Mucosa of descending colon (tissue), 3 donors: Measurements from ENCODE around the gene HMOX2. TPM values are rescaled to one million over a fixed set of nuclear protein-coding genes. Genes with fewer than 3 reads are reported as not detected.
A peak's percentile ranks its signal among the peaks of the same experiment; 100 is the strongest.

ENCODE experiments used
- ATAC-seq: fragments of 200-7000 bp; cut with Tn5 transposase; one replicate; pipeline ENCODE4 v1.9.1; 2020; ENCODE audit warnings: mild to moderate bottlenecking, moderate library complexity
- DNase-seq, 3 donors: peaks; one replicate each; pipeline ENCODE4 v3.0.0-alpha.2; 2020
- H3K36me3 ChIP-seq: fragments of 200-600 bp; one replicate; pipeline ENCODE4 v1.8.0; 2021; ENCODE audit warnings: low read depth, mild to moderate bottlenecking
- H3K4me1 ChIP-seq: fragments of 200-600 bp; one replicate; pipeline ENCODE4 v1.8.0; 2021; ENCODE audit warnings: low read depth, mild to moderate bottlenecking
- H3K4me3 ChIP-seq: fragments of 200-600 bp; one replicate; pipeline ENCODE4 v1.8.0; 2021; ENCODE audit warnings: mild to moderate bottlenecking
- H3K9me3 ChIP-seq: fragments of 200-600 bp; one replicate; pipeline ENCODE4 v1.8.0; 2021; ENCODE audit warnings: mild to moderate bottlenecking
- intact Hi-C, 2 donors: fragments of 100-400 bp; cut with DNase I in 1 of 2; cut with micrococcal nuclease in 1 of 2; formaldehyde crosslinking; loops; one replicate each; pipeline versions ENCODE4 v1.11.0 to v1.11.1; 2022; cut with DNase I, micrococcal nuclease
- total RNA-seq, 3 donors: library from RNA; stranded (reverse); fragmentation: NEBNext Ultra II Directional in 2 of 3; extraction: Animal tissue kit (Norgen Biotek cat#: 25700) in 2 of 3; gene quantifications; one replicate each; pipeline versions ENCODE4 v1.2.1 to v1.2.4, GENCODE V29; 2021 to 2023
- TF ChIP-seq, protein P1 (sequence below): fragments of 200-600 bp; IDR thresholded peaks from one replicate; pipeline ENCODE4 v1.8.0; 2022; ENCODE audit warnings: antibody characterized with exemption, mild to moderate bottlenecking
- donor health status: DM: no; HTN: no; CAD: no; lungs with moderate emphysema.
- donor health status: DM: no; HTN: no; CAD: no.
- donor health status: DM: no; HTN: yes; CAD: no.

The HMOX2 gene
- total RNA-seq, 3 donors from 2014 or later, result 36.0 to 52.7 (median 49.3) TPM

DNA sequence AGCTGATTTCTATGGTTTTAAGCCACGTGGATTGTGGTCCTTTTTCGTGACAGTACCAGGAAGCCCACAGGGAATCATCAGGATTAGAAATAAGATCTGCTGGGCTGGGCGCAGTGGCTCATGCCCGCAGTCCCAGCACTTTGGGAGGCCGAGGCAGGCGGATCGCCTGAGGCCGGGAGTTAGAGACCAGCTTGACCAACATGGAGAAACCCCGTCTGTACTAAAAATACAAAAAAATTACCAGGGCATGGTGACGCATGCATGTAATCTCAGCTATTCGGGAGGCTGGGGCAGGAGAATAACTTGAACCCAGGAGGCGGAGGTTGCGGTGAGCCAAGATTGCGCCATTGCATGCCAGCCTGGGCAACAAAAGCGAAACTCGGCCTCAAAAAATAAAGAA is 8.3 kb upstream of the HMOX2 start:
- TF ChIP-seq, protein P1, sequence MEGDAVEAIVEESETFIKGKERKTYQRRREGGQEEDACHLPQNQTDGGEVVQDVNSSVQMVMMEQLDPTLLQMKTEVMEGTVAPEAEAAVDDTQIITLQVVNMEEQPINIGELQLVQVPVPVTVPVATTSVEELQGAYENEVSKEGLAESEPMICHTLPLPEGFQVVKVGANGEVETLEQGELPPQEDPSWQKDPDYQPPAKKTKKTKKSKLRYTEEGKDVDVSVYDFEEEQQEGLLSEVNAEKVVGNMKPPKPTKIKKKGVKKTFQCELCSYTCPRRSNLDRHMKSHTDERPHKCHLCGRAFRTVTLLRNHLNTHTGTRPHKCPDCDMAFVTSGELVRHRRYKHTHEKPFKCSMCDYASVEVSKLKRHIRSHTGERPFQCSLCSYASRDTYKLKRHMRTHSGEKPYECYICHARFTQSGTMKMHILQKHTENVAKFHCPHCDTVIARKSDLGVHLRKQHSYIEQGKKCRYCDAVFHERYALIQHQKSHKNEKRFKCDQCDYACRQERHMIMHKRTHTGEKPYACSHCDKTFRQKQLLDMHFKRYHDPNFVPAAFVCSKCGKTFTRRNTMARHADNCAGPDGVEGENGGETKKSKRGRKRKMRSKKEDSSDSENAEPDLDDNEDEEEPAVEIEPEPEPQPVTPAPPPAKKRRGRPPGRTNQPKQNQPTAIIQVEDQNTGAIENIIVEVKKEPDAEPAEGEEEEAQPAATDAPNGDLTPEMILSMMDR, result no peak
- no peak for ATAC-seq
- intact Hi-C loops, result no loop called here
- no peak for DNase-seq
- no peaks in the 10 kb centered on the region for H3K9me3 ChIP-seq
- H3K4me1 ChIP-seq, result no peaks in the 10 kb centered on the region
- no peak overlapping the region for H3K4me3 ChIP-seq
- no peaks in the 10 kb centered on the region for H3K36me3 ChIP-seq

DNA sequence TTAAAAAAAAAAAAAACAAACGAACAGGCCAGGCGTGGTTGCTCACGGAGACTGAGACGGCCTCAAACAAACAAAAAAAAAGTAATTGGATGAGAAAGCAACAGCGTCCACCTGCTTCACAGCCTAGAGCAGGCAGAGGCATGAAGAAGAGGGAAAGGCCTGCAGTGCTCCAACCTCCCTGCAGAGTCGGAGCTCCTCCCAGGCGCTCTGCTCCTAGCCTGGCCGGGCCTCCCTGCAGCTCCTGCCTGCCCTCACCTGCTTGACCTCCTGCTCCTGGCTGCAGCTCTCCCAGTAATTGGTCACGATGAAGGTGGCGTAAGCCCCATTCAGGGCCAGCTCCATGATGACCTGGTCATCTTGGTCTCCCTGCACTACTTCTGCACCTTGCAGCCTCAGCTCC is 7.2 kb upstream of the HMOX2 start:
- no peak for ATAC-seq
- H3K36me3 ChIP-seq, result no peaks in the 10 kb centered on the region
- H3K4me3 ChIP-seq, result no peak overlapping the region
- peaks cover 5% of the 10 kb centered on the region for H3K4me1 ChIP-seq
- no peaks in the 10 kb centered on the region for H3K9me3 ChIP-seq
- no peak for DNase-seq
- TF ChIP-seq, protein P1, result no peak
- intact Hi-C loops, result no loop called here

DNA sequence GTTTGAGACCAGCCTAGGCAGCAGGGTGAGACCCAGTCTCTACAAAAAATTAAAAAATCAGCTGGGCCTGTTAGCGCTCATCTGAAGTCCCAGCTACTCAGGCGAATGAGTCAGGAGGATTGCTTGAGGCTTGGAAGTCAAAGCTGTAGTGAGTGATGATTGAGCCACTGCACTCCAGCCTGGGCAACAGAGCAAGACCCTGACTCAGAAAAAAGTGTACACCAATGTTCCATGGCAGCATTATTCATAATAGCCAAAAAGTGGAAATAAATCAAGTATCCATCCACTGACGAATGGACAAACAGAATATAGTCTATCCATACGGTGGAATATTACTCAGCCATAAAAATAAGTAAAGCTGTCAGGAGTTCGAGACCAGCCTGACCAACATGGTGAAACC is 4.3 kb upstream of the HMOX2 start:
- intact Hi-C loops, result no loop called here
- TF ChIP-seq, protein P1, result no peak
- H3K4me1 ChIP-seq, result peaks cover 6% of the 10 kb centered on the region
- H3K36me3 ChIP-seq, result no peaks in the 10 kb centered on the region
- H3K4me3 ChIP-seq, result no peak overlapping the region
- no peak for ATAC-seq
- no peak for DNase-seq
- no peaks in the 10 kb centered on the region for H3K9me3 ChIP-seq

DNA sequence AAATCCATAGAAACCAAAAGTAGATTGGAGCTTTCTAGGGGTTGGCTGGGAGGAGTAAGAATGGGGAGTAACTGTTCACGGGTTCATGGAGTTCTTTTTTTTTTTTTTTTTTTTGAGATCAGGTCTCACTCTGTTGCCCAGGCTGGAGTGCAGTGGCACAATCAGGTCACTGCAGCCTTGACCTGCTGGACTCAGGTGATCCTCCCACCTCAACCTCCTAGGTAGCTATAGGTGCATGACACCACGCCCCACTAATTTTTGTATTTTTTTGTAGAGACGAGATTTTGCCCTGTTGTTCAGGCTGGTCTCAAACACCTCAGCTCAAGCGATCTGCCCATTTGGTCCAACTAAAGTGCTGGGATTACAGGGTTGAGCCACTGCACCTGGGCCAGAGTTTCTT is 3.3 kb upstream of the HMOX2 start:
- no peak for ATAC-seq
- H3K4me1 ChIP-seq, result peaks cover 13% of the 10 kb centered on the region
- H3K36me3 ChIP-seq, result no peaks in the 10 kb centered on the region
- no peak overlapping the region for H3K4me3 ChIP-seq
- no peak for DNase-seq
- intact Hi-C loops, result no loop called here
- TF ChIP-seq, protein P1, result no peak
- no peaks in the 10 kb centered on the region for H3K9me3 ChIP-seq

DNA sequence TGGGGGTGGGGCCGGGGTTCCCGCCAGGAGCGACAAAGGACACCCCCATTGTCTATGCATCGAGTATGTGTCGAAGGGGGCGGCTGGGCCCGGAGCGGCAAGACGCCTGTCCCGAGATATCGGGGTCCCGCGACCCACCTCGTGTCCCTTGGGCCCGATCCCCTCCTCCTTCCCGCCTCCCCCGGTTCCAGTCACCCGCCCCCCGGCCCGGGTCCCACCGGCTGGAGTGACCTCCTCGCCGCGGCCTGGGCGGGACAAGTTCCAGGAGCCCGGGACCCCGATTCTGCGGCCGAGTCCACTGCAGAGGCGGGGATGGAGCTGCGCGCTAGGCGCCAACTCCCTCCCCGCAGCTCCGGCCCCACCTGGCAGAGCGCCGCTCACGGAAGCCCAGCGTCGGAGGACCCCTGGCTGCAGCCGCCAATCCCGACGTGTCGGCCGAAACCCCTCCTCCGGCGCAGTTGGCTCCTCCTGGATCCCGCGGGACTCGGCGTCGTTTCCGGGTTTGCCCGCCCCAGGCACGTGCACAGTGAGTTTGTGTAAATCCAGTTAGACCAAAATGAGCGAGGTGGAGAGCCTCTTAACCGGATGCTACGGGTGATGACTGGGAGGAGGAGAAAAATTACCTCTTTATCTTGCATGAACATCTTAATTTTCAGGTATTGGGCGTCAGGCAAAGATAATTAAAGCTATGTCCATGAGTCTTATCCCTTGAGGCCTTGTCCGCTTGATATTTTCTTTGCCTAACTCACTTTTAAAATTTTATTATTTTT is 1.8 kb upstream of the HMOX2 start, which contains the start of gene NMRAL1:
NMRAL1 (minus strand) TSS at position 434 of the 770 bp plus-strand sequence. CDS start 493 bp downstream, outside the sequence.
- TF ChIP-seq, protein P1, result no peak
- H3K36me3 ChIP-seq, result no peaks in the 10 kb centered on the region
- intact Hi-C loops, result no loop called here
- peak within 1 kb of the TSS; percentile 85 for H3K4me3 ChIP-seq
- no peaks in the 10 kb centered on the region for H3K9me3 ChIP-seq
- ATAC-seq (peak; percentile 74), DNase-seq (peak; percentile 91 to 96 (median 94))
- H3K4me1 ChIP-seq, result peaks cover 14% of the 10 kb centered on the region
